Measurements from ENCODE around the gene RBM28.

GRCh38 chr7:128362670-128363069 is 19.0 kb upstream of the RBM28 start:
- TF ChIP-seq RAD21 (IDR thresholded peaks at IDR 0.05; ENCODE audit: low read depth) (no peak), NFIC (IDR thresholded peaks at IDR 0.05) (no peak), YY1 (IDR thresholded peaks at IDR 0.05; ENCODE audit: low read depth) (no peak), CEBPB (IDR thresholded peaks at IDR 0.05) (no peak), MAX (IDR thresholded peaks at IDR 0.05) (no peak), EP300 (IDR thresholded peaks at IDR 0.05; ENCODE audit: borderline replicate concordance) (no peak), TEAD4 (IDR thresholded peaks at IDR 0.05) (no peak), EGR1 (IDR thresholded peaks at IDR 0.05) (no peak), FOXM1 (IDR thresholded peaks at IDR 0.05; ENCODE audit: borderline replicate concordance, low read depth) (no peak)
- TF ChIP-seq, protein P1, sequence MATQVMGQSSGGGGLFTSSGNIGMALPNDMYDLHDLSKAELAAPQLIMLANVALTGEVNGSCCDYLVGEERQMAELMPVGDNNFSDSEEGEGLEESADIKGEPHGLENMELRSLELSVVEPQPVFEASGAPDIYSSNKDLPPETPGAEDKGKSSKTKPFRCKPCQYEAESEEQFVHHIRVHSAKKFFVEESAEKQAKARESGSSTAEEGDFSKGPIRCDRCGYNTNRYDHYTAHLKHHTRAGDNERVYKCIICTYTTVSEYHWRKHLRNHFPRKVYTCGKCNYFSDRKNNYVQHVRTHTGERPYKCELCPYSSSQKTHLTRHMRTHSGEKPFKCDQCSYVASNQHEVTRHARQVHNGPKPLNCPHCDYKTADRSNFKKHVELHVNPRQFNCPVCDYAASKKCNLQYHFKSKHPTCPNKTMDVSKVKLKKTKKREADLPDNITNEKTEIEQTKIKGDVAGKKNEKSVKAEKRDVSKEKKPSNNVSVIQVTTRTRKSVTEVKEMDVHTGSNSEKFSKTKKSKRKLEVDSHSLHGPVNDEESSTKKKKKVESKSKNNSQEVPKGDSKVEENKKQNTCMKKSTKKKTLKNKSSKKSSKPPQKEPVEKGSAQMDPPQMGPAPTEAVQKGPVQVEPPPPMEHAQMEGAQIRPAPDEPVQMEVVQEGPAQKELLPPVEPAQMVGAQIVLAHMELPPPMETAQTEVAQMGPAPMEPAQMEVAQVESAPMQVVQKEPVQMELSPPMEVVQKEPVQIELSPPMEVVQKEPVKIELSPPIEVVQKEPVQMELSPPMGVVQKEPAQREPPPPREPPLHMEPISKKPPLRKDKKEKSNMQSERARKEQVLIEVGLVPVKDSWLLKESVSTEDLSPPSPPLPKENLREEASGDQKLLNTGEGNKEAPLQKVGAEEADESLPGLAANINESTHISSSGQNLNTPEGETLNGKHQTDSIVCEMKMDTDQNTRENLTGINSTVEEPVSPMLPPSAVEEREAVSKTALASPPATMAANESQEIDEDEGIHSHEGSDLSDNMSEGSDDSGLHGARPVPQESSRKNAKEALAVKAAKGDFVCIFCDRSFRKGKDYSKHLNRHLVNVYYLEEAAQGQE (IDR thresholded peaks at IDR 0.05; ENCODE audit: low read depth): no peak
